ENCODE data around the gene CNTN4. TPM values are rescaled to one million over a fixed set of nuclear protein-coding genes. Genes with fewer than 3 reads are reported as not detected.

The CNTN4 gene
- total RNA-seq, 2 donors from 2014 or later = 0.62 to 0.79 TPM

DNA sequence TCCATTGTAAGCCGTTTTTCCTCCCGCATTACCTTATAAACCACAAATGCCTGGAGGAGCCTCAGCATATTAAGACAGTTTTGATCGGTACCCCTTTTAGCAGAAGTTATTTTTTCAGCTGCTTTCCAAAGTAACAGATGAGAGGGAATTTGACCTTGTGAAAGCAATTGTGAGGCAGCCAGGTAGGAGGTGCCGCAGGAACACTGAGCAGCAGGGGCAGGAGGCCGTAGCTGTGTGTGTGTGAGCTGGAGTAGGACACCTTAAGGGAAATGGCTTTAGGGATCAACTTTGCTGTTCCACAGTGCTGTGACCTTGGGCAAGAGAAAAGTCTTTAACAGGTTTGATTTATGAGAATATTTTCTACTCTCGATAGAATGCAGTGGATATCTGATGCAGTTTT lies 529.5 kb downstream of the CNTN4 start:
- H3K36me3 Mint-ChIP-seq (ENCODE audit: insufficient read depth in 2 of 2) = no peaks in the 10 kb centered on the region
- DNase-seq = no peak
- no peaks in the 10 kb centered on the region for H3K4me1 Mint-ChIP-seq (ENCODE audit: low read depth)
- ATAC-seq (replicated peaks in 1 of 2) = no peak
- no peaks in the 10 kb centered on the region for H3K27me3 Mint-ChIP-seq (ENCODE audit: low read depth)
- no peak overlapping the region for H3K4me3 Mint-ChIP-seq
- no peaks in the 10 kb centered on the region for H3K9me3 Mint-ChIP-seq
- no peak overlapping the region for H3K27ac Mint-ChIP-seq

DNA sequence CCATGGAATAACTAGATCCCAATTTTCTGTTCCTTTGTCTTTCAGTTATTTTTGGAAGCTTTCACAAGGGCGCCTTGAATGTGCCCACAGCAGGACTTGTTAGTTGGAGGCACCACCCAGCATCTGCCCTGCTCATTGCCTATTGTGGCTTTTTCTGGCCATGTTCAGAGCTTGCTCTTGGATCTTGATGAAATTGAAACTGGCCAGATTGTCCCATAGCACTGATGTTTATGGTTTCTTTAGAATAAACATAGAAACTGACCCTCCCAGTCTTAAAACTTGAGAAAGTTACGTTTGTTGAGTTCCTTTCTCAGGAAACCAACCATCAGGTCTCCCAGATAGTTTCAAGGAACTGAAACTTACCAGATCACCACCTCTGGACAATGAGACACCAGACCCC lies 536.8 kb downstream of the CNTN4 start:
- no peak for ATAC-seq (replicated peaks in 1 of 2)
- no peak for DNase-seq
- Mint-ChIP-seq H3K4me3 (no peak overlapping the region), H3K27me3 (ENCODE audit: low read depth) (no peaks in the 10 kb centered on the region), H3K36me3 (ENCODE audit: insufficient read depth in 2 of 2) (no peaks in the 10 kb centered on the region), H3K27ac (no peak overlapping the region), H3K9me3 (peaks cover 0 to 5% of the 10 kb centered on the region in 2 donors), H3K4me1 (ENCODE audit: low read depth) (no peaks in the 10 kb centered on the region)

DNA sequence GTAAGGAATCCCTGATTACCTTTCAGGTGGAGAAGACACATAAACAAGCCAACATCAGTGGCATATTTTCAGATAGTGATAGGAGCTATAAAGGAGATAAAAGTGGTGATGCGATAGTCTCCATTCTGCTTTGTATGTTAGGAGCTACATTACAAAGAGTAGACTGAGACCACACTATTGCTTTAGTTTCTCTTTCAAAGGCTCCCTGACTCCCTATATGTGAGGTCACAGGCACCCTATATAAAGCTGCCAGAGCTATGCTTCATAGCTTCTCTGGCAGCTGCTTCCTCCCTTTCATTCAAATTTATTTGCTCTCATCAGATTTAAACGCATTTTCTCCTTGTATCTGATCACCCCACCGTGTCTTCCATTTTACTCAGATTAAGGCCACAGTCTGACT lies 544.9 kb downstream of the CNTN4 start:
- no peak overlapping the region for H3K4me3 Mint-ChIP-seq
- no peaks in the 10 kb centered on the region for H3K36me3 Mint-ChIP-seq (ENCODE audit: insufficient read depth in 2 of 2)
- ATAC-seq (replicated peaks in 1 of 2) (no peak), DNase-seq (no peak)
- no peaks in the 10 kb centered on the region for H3K9me3 Mint-ChIP-seq
- H3K27me3 Mint-ChIP-seq (ENCODE audit: low read depth) = no peaks in the 10 kb centered on the region
- H3K4me1 Mint-ChIP-seq (ENCODE audit: low read depth) = no peaks in the 10 kb centered on the region
- H3K27ac Mint-ChIP-seq = no peak overlapping the region

DNA sequence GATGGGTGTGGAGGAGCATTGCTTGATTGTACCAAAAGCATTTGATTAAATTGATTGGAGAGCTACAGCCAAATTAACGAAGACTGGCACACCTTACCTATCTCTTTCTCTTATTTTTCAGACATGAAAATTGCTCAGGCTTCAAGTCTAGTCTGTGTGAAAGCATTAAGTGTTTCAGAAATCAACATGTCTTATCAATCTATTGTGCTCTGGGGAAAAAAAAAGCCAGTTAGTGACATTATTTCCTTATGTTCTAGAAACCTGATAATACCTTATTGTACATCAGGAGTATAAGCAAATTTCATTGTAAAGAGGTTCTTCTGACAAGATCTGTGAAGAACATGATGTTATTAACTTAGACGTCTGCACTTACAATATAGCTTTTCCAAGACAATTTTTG lies 546.3 kb downstream of the CNTN4 start:
- no peak for DNase-seq
- Mint-ChIP-seq H3K4me3 (no peak overlapping the region), H3K27me3 (ENCODE audit: low read depth) (no peaks in the 10 kb centered on the region), H3K36me3 (ENCODE audit: insufficient read depth in 2 of 2) (no peaks in the 10 kb centered on the region), H3K9me3 (no peaks in the 10 kb centered on the region), H3K4me1 (ENCODE audit: low read depth) (no peaks in the 10 kb centered on the region), H3K27ac (no peak overlapping the region)
- ATAC-seq (replicated peaks in 1 of 2) = no peak

DNA sequence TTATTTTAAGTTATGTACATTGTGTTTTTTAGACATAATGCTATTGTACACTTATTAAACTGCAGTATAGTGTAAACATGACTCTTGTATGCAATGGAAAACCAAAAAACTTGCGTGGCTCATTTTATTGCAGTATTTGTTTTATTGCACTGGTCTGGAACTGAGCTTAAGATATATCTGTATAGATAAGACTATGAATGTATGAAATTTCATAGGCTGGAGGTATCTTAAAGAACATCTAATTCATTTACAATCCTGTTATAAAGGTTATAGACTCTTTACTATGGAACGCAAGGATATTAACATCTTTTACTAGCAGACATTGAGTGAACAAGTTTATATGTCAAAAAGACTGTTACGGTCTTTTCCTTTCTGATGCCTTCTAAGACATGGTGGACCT lies 552.1 kb downstream of the CNTN4 start:
- Mint-ChIP-seq H3K9me3 (peaks cover 0 to 3% of the 10 kb centered on the region in 2 donors), H3K4me3 (no peak overlapping the region), H3K36me3 (ENCODE audit: insufficient read depth in 2 of 2) (no peaks in the 10 kb centered on the region), H3K4me1 (ENCODE audit: low read depth) (no peaks in the 10 kb centered on the region), H3K27me3 (ENCODE audit: low read depth) (no peaks in the 10 kb centered on the region), H3K27ac (no peak overlapping the region)
- DNase-seq (no peak), ATAC-seq (replicated peaks in 1 of 2) (no peak)

DNA sequence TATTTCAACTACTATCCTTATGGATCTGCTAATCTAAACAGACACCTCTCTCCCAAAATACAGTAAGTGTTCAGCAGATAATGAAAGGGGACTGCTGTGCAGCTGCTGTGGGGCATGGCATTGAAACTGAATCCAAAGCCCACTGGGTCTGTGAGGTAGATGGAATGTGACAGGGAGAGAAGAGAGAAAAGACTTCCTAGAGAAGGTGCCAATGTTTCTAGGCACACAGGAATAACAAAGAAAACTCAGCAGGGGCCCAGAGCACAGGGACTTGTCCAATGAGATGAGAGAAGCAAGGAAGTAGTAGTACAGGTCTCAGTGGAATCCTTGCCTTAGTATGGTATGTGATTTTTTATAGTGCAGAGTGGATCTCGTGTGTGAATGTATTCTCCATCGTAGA lies 553.7 kb downstream of the CNTN4 start:
- Mint-ChIP-seq H3K36me3 (ENCODE audit: insufficient read depth in 2 of 2) (no peaks in the 10 kb centered on the region), H3K27ac (no peak overlapping the region), H3K9me3 (peaks cover 0 to 3% of the 10 kb centered on the region in 2 donors), H3K27me3 (ENCODE audit: low read depth) (no peaks in the 10 kb centered on the region), H3K4me3 (no peak overlapping the region), H3K4me1 (ENCODE audit: low read depth) (no peaks in the 10 kb centered on the region)
- ATAC-seq (replicated peaks in 1 of 2) (no peak), DNase-seq (no peak)

DNA sequence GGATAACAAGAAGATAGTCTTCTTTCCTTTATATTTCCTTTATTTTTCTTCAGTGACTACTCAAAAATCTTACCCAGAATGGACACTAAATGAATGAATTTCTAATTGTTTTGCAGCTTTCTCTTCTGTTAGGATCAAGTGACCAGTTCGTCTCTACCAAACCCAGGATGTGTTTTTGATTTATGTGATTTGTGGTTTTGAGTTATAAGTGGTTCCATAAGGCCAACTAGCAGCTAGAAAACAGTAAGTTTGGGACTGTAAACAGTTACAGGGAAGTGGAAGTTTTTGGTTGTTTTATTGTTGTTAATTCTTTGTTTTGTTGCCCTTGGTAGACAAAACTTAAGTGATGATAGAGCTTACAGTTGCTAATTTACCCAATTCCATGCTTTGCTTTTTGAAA lies 555.0 kb downstream of the CNTN4 start:
- Mint-ChIP-seq H3K4me1 (ENCODE audit: low read depth) (no peaks in the 10 kb centered on the region), H3K36me3 (ENCODE audit: insufficient read depth in 2 of 2) (no peaks in the 10 kb centered on the region), H3K27ac (no peak overlapping the region), H3K4me3 (no peak overlapping the region), H3K27me3 (ENCODE audit: low read depth) (no peaks in the 10 kb centered on the region), H3K9me3 (peaks cover 0 to 3% of the 10 kb centered on the region in 2 donors)
- DNase-seq (no peak), ATAC-seq (replicated peaks in 1 of 2) (no peak)

DNA sequence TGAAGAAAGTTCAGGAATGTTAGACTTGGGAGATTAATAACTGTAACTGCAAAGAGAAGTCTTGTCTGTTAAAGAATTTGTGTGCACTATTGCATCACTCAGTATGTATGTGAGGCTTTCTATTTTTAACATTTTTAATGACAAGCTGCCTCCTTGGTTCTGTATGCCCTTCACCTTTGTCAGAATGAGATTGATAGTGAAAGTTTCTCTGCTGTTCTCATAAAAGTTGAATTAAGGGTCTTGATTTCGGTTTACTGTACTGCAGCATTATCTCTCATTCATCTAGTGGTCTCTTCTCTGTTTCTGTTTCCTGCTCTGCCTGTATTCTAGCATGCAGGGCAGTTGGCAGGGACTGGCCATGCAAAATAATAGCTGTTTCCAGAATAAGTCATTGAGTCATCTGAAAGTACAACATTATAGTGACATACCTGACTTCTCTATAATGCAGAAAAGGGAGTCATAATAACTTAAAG lies 556.6 kb downstream of the CNTN4 start:
- Mint-ChIP-seq H3K27ac (no peak overlapping the region), H3K36me3 (ENCODE audit: insufficient read depth in 2 of 2) (no peaks in the 10 kb centered on the region), H3K4me1 (ENCODE audit: low read depth) (no peaks in the 10 kb centered on the region), H3K9me3 (peaks cover 0 to 3% of the 10 kb centered on the region in 2 donors), H3K27me3 (ENCODE audit: low read depth) (no peaks in the 10 kb centered on the region), H3K4me3 (no peak overlapping the region)
- no peak for DNase-seq
- no peak for ATAC-seq (replicated peaks in 1 of 2)

DNA sequence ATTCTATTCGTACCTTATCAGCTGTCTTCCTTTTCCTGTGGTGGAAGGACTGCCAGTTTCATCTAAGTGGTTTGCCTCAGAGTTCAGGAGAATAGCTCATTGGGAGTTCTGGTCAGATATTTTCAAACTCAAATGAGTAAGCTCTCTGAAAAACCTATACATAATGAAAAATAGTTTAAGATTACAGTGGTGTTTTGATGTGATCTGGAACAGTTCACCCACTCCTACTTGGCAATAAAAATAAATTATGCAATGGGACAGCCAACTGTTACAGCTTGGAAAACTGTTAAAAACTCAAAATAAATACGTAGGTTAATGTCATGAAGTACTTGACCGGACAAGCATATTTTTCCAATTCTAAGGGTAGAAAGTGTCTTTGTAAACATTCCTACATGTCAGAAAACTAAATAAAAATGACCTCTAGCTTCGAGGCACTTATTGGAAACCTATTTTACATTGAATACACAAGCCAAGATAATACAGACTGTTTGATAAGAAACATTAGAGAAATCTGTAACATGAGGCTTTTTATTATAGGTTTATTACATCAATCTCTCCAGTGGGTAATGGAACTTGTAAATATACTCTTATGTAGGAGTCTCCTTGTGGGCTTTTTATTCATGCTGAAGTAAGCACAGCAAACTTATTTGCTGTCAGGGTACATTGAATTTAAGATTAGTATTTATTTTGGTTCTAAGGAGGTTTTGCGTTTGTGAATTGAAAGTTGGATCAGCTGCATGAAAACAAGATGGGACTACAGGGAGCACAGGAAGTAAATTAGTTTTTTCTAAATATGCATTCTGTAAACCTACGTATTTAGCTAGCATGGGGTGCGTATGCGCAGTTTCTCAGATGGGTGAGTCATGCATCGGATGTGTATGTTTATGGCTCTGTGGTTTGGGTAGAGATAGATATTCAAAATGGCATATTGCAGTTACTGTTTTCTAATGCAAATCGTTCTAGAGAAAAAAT lies 558.4 kb downstream of the CNTN4 start:
- ATAC-seq (replicated peaks in 1 of 2) = no peak
- no peaks in the 10 kb centered on the region for H3K9me3 Mint-ChIP-seq

DNA sequence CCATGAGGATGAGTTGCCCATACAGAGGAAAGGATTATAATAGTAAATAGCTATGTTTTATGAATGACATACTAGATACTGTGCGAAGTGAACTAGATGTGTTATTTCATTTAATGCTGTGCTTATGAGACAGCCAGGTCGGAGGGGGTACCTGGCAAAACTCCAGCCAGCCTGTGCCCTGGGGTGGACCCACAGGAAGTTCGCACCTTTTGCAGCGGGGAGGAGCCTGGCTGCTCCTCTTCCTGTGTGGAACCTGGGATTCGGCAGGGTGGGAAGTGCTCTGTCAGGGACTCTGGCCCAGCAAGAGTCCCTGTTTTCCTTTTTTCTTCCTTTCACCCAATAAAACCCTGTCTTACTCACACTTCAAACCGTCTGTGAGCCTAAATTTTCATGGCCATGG lies 559.3 kb downstream of the CNTN4 start:
- Mint-ChIP-seq H3K9me3 (no peaks in the 10 kb centered on the region), H3K27me3 (ENCODE audit: low read depth) (no peaks in the 10 kb centered on the region), H3K36me3 (ENCODE audit: insufficient read depth in 2 of 2) (no peaks in the 10 kb centered on the region), H3K4me3 (no peak overlapping the region), H3K4me1 (ENCODE audit: low read depth) (no peaks in the 10 kb centered on the region), H3K27ac (no peak overlapping the region)
- no peak for ATAC-seq (replicated peaks in 1 of 2)
- DNase-seq = no peak

More for the DNA sequence above, 558.4 kb downstream of the CNTN4 start:
- Mint-ChIP-seq H3K4me3 (no peak overlapping the region), H3K36me3 (ENCODE audit: insufficient read depth in 2 of 2) (no peaks in the 10 kb centered on the region), H3K27me3 (ENCODE audit: low read depth) (no peaks in the 10 kb centered on the region), H3K27ac (no peak overlapping the region), H3K4me1 (ENCODE audit: low read depth) (no peaks in the 10 kb centered on the region)
- no peak for DNase-seq

DNA sequence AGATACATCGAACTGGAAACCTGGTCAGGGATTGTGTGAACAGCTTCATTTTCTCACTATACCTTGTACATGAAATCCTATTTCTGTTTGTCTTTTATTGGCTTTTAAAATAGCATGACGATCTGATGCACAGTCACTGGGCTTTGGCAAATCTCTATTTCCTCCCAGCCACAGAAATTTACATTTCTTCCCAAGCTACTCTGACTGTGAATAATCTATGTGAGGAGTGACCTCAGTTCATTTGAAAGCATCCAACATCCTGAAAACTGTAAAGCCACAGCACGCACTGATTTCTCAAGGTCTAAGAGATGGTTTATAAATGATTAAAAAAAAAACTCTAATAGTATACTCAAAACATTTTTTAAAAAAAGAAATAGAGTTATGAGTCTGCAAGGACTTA lies 561.2 kb downstream of the CNTN4 start:
- Mint-ChIP-seq H3K36me3 (ENCODE audit: insufficient read depth in 2 of 2) (no peaks in the 10 kb centered on the region), H3K4me1 (ENCODE audit: low read depth) (no peaks in the 10 kb centered on the region), H3K4me3 (no peak overlapping the region), H3K27ac (no peak overlapping the region), H3K27me3 (ENCODE audit: low read depth) (no peaks in the 10 kb centered on the region), H3K9me3 (no peaks in the 10 kb centered on the region)
- DNase-seq (no peak), ATAC-seq (replicated peaks in 1 of 2) (no peak)

DNA sequence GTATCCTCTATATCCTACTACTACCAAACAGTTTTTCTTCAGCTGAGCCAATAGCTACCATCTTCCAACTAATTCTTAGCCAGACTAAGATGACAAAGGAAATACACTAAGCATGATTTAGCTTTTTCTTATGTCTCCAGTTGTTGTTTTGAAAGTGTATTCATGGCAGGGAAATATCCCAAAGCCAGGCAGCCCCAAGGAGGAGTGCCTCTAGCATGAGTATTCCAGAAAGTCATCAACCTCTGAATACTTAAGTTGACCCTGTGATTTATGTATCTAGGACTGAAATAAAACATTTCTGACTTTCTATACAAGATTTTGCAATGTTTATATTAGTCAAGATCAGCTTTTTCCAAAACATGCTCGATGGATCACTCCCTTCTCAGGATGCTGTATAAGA lies 562.4 kb downstream of the CNTN4 start:
- Mint-ChIP-seq H3K4me1 (ENCODE audit: low read depth) (no peaks in the 10 kb centered on the region), H3K27ac (no peak overlapping the region), H3K4me3 (no peak overlapping the region), H3K27me3 (ENCODE audit: low read depth) (no peaks in the 10 kb centered on the region), H3K9me3 (no peaks in the 10 kb centered on the region), H3K36me3 (ENCODE audit: insufficient read depth in 2 of 2) (no peaks in the 10 kb centered on the region)
- ATAC-seq (replicated peaks in 1 of 2) (no peak), DNase-seq (no peak)

DNA sequence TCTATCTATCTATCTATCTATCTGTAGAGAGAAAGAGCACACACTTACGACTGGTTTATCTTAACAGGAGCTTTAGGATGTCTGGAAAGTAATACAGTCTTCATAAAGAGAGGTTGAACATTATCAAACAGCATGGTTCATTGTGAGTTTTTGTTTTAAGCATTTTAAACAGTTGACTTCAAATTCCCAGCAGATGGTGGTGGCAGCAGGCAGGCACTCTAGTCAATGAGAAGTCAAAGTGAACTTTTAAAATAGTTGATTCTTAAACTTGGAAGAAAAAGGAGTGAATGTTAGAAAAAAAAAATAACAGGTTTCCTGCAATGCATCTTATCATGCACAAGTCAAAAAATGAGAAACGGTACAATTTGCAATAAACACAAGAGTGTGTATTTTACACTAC lies 578.8 kb downstream of the CNTN4 start:
- DNase-seq (no peak), ATAC-seq (replicated peaks in 1 of 2) (no peak)
- H3K36me3 Mint-ChIP-seq (ENCODE audit: insufficient read depth in 2 of 2) = no peaks in the 10 kb centered on the region
- H3K27me3 Mint-ChIP-seq (ENCODE audit: low read depth) = no peaks in the 10 kb centered on the region
- no peaks in the 10 kb centered on the region for H3K4me1 Mint-ChIP-seq (ENCODE audit: low read depth)
- H3K9me3 Mint-ChIP-seq = no peaks in the 10 kb centered on the region
- H3K4me3 Mint-ChIP-seq = no peak overlapping the region
- H3K27ac Mint-ChIP-seq = no peak overlapping the region

DNA sequence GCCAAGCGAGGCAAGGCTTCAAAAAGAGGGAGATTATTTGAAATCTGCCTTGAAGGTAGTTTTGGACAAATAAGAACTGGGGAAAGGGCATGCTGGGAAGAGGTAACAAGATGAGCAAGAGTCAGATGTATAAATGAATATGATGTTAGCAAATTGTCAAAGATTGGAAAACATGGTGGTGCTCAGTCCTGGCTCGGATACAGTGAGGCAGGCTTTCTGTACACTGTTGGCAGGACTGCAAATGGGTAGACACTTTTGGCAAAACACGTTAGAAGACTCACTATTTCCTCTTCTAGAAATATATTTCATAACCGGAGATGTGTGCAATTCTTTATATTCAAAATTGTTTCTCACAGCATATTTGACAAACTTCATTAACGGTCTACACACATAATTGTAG lies 581.6 kb downstream of the CNTN4 start:
- Mint-ChIP-seq H3K27ac (no peak overlapping the region), H3K4me3 (no peak overlapping the region), H3K9me3 (no peaks in the 10 kb centered on the region), H3K27me3 (ENCODE audit: low read depth) (no peaks in the 10 kb centered on the region), H3K4me1 (ENCODE audit: low read depth) (no peaks in the 10 kb centered on the region), H3K36me3 (ENCODE audit: insufficient read depth in 2 of 2) (no peaks in the 10 kb centered on the region)
- ATAC-seq (replicated peaks in 1 of 2) (no peak), DNase-seq (no peak)
